ENCODE results near the gene RNF20.

DNA sequence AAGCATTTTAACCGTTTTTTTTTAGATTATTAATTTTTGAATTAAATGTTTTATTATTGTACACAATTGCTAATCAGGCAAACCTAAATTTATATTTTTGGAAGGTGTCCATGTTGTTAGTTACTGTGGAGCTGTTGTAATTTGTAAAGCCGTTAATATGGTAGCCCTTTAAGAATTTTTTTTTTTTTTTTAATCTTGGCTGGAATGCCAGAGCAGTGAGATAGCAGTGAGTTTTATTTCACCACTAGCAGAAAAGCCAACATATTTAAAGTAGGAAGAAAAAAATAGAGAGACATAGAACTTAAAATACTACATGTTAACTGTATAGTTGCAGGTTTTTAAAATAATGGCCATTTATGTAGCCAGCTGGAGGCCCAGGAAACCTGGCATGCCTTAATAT, 35.3 kb upstream of the RNF20 start:
- TF ChIP-seq HDAC6 (IDR thresholded peaks at IDR 0.05; ENCODE audit: unreplicated experiment) (no peak), NFIC (IDR thresholded peaks at IDR 0.05; ENCODE audit: low read depth, low read length) (no peak), RCOR1 (conservative IDR thresholded peaks at IDR 0.05; ENCODE audit: low read depth, low read length) (no peak), NRF1 (conservative IDR thresholded peaks at IDR 0.05; ENCODE audit: low read depth, low read length) (no peak), POLR2A (IDR thresholded peaks at IDR 0.05; ENCODE audit: low read depth, low read length) (no peak), CBFB (IDR thresholded peaks at IDR 0.05; ENCODE audit: low read depth) (no peak), EZH2 (IDR thresholded peaks at IDR 0.05; ENCODE audit: borderline replicate concordance, control insufficient read depth, low read depth, low read length) (no peak), POLR2AphosphoS5 (IDR thresholded peaks at IDR 0.05; ENCODE audit: low read length) (no peak), RAD21 (IDR thresholded peaks at IDR 0.05; ENCODE audit: insufficient read depth, low read depth, low read length) (no peak)
- TF ChIP-seq, protein P1, sequence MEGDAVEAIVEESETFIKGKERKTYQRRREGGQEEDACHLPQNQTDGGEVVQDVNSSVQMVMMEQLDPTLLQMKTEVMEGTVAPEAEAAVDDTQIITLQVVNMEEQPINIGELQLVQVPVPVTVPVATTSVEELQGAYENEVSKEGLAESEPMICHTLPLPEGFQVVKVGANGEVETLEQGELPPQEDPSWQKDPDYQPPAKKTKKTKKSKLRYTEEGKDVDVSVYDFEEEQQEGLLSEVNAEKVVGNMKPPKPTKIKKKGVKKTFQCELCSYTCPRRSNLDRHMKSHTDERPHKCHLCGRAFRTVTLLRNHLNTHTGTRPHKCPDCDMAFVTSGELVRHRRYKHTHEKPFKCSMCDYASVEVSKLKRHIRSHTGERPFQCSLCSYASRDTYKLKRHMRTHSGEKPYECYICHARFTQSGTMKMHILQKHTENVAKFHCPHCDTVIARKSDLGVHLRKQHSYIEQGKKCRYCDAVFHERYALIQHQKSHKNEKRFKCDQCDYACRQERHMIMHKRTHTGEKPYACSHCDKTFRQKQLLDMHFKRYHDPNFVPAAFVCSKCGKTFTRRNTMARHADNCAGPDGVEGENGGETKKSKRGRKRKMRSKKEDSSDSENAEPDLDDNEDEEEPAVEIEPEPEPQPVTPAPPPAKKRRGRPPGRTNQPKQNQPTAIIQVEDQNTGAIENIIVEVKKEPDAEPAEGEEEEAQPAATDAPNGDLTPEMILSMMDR (IDR thresholded peaks at IDR 0.05 in 2 of 3, conservative IDR thresholded peaks at IDR 0.05 in 1 of 3; ENCODE audit: control insufficient read depth in 2 of 3, extremely low read depth in 1 of 3, insufficient read depth in 1 of 3, low read depth in 3 of 3, low read length in 3 of 3) = no peak

All from GM12878 (cell line).